ENCODE data around the gene MGMT. TPM values are rescaled to one million over a fixed set of nuclear protein-coding genes. Genes with fewer than 3 reads are reported as not detected.

MGMT gene
- total RNA-seq, 1 experiment from 2014 or later = 11.5 TPM

DNA sequence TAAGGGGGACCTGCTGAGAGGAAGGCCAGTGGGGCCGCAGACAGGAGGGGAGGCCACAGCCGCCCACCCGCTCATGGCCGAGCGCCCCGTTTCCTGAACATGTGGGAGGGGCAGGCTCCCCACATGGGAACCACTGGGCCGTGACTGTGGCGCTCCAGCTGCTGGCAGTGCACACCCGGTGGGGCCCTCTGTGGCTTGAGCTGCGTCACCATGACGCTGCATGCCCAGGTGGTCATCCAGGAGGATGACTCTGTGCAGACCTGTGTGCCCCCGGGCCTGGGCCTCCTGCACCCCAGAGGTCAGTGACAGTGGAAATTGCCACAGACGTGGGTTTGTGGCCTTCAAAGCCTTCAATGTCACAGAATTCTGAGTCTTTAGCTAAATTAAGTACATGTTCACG lies 85.1 kb downstream of the MGMT start:
- Histone ChIP-seq H3K36me3 (ENCODE audit: control insufficient read depth in 1 of 2, insufficient read depth in 2 of 2, low read length in 2 of 2) (no peaks in the 10 kb centered on the region), H3K9me2 (ENCODE audit: insufficient read depth) (no peaks in the 10 kb centered on the region), H3K27ac (ENCODE audit: low read depth, low read length) (no peak overlapping the region), H3K79me2 (ENCODE audit: insufficient read depth, low read length) (no peaks in the 10 kb centered on the region), H3K9me3 (ENCODE audit: control insufficient read depth in 1 of 2, insufficient read depth in 1 of 2, low read depth in 1 of 2, low read length in 2 of 2) (peaks cover 8 to 19% of the 10 kb centered on the region in 2 experiments; a peak in 2 of 4 replicates), H3K27me3 (ENCODE audit: insufficient read depth, low read length) (no peaks in the 10 kb centered on the region), H2AFZ (ENCODE audit: low read depth, low read length, poor library complexity, severe bottlenecking) (no peak overlapping the region), H3K4me1 (ENCODE audit: control insufficient read depth in 1 of 2, insufficient read depth in 2 of 2, low read length in 2 of 2) (no peaks in the 10 kb centered on the region), H3K4me3 (replicated peaks in 1 of 2; ENCODE audit: low read depth in 1 of 2, low read length in 2 of 2) (no peak overlapping the region), H4K20me1 (ENCODE audit: insufficient read depth) (no peaks in the 10 kb centered on the region), H3K4me2 (ENCODE audit: low read length) (no peak overlapping the region), H3K9ac (ENCODE audit: low read length) (no peak overlapping the region)
- no peak for ATAC-seq
- ChIA-PET RAD21 (ENCODE audit: low non-redundant PET in 1 of 2, low total read pairs in 2 of 2, uncharacterized antibody in 2 of 2, unreplicated experiment in 2 of 2) (no interaction called here), CTCF (no interaction called here), POLR2A (no interaction called here)
- BruUV-seq (replicated peaks) = no TSS peak
- TF ChIP-seq YY1 (IDR thresholded peaks at IDR 0.05; ENCODE audit: extremely low read depth, insufficient replicate concordance, low read depth, low read length) = no peak
- TF ChIP-seq, protein P1, sequence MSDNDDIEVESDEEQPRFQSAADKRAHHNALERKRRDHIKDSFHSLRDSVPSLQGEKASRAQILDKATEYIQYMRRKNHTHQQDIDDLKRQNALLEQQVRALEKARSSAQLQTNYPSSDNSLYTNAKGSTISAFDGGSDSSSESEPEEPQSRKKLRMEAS (IDR thresholded peaks at IDR 0.05) = no peak
- no peak for TF ChIP-seq EGR1 (IDR thresholded peaks at IDR 0.05; ENCODE audit: low read depth)
- no peak for TF ChIP-seq ELF1 (IDR thresholded peaks at IDR 0.05; ENCODE audit: borderline replicate concordance, low read depth)
- no peak for TF ChIP-seq SP1 (IDR thresholded peaks at IDR 0.05; ENCODE audit: low read depth)
- TF ChIP-seq, protein P2, sequence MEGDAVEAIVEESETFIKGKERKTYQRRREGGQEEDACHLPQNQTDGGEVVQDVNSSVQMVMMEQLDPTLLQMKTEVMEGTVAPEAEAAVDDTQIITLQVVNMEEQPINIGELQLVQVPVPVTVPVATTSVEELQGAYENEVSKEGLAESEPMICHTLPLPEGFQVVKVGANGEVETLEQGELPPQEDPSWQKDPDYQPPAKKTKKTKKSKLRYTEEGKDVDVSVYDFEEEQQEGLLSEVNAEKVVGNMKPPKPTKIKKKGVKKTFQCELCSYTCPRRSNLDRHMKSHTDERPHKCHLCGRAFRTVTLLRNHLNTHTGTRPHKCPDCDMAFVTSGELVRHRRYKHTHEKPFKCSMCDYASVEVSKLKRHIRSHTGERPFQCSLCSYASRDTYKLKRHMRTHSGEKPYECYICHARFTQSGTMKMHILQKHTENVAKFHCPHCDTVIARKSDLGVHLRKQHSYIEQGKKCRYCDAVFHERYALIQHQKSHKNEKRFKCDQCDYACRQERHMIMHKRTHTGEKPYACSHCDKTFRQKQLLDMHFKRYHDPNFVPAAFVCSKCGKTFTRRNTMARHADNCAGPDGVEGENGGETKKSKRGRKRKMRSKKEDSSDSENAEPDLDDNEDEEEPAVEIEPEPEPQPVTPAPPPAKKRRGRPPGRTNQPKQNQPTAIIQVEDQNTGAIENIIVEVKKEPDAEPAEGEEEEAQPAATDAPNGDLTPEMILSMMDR (IDR thresholded peaks at IDR 0.05 in 2 of 3, conservative IDR thresholded peaks at IDR 0.05 in 1 of 3; ENCODE audit: borderline replicate concordance in 1 of 3, insufficient read depth in 1 of 3, low read depth in 2 of 3, low read length in 2 of 3) = no peak
- TF ChIP-seq CEBPB (IDR thresholded peaks at IDR 0.05; ENCODE audit: low read depth) = no peak
- TF ChIP-seq, protein P3, sequence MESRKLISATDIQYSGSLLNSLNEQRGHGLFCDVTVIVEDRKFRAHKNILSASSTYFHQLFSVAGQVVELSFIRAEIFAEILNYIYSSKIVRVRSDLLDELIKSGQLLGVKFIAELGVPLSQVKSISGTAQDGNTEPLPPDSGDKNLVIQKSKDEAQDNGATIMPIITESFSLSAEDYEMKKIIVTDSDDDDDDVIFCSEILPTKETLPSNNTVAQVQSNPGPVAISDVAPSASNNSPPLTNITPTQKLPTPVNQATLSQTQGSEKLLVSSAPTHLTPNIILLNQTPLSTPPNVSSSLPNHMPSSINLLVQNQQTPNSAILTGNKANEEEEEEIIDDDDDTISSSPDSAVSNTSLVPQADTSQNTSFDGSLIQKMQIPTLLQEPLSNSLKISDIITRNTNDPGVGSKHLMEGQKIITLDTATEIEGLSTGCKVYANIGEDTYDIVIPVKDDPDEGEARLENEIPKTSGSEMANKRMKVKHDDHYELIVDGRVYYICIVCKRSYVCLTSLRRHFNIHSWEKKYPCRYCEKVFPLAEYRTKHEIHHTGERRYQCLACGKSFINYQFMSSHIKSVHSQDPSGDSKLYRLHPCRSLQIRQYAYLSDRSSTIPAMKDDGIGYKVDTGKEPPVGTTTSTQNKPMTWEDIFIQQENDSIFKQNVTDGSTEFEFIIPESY (IDR thresholded peaks at IDR 0.05; ENCODE audit: extremely low read depth, insufficient replicate concordance, low read length) = no peak
- TF ChIP-seq, protein P4, sequence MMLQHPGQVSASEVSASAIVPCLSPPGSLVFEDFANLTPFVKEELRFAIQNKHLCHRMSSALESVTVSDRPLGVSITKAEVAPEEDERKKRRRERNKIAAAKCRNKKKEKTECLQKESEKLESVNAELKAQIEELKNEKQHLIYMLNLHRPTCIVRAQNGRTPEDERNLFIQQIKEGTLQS (IDR thresholded peaks at IDR 0.05) = no peak
- TF ChIP-seq, protein P5, sequence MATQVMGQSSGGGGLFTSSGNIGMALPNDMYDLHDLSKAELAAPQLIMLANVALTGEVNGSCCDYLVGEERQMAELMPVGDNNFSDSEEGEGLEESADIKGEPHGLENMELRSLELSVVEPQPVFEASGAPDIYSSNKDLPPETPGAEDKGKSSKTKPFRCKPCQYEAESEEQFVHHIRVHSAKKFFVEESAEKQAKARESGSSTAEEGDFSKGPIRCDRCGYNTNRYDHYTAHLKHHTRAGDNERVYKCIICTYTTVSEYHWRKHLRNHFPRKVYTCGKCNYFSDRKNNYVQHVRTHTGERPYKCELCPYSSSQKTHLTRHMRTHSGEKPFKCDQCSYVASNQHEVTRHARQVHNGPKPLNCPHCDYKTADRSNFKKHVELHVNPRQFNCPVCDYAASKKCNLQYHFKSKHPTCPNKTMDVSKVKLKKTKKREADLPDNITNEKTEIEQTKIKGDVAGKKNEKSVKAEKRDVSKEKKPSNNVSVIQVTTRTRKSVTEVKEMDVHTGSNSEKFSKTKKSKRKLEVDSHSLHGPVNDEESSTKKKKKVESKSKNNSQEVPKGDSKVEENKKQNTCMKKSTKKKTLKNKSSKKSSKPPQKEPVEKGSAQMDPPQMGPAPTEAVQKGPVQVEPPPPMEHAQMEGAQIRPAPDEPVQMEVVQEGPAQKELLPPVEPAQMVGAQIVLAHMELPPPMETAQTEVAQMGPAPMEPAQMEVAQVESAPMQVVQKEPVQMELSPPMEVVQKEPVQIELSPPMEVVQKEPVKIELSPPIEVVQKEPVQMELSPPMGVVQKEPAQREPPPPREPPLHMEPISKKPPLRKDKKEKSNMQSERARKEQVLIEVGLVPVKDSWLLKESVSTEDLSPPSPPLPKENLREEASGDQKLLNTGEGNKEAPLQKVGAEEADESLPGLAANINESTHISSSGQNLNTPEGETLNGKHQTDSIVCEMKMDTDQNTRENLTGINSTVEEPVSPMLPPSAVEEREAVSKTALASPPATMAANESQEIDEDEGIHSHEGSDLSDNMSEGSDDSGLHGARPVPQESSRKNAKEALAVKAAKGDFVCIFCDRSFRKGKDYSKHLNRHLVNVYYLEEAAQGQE (IDR thresholded peaks at IDR 0.05; ENCODE audit: low read depth) = no peak
- no peak for TF ChIP-seq SIN3A (IDR thresholded peaks at IDR 0.05; ENCODE audit: low read depth)
- no peak for TF ChIP-seq EZH2phosphoT487 (IDR thresholded peaks at IDR 0.05; ENCODE audit: borderline replicate concordance)
- TF ChIP-seq POLR2A (IDR thresholded peaks at IDR 0.05; ENCODE audit: borderline replicate concordance, extremely low read depth, insufficient read depth, insufficient read length) = no peak
- TF ChIP-seq ZNF274 (IDR thresholded peaks at IDR 0.05; ENCODE audit: low read depth, low read length) = no peak
- TF ChIP-seq TCF7L2 (IDR thresholded peaks at IDR 0.05; ENCODE audit: borderline replicate concordance, extremely low read depth, insufficient read depth, insufficient read length) = no peak
- no peak for TF ChIP-seq SRF (IDR thresholded peaks at IDR 0.05; ENCODE audit: low read depth)
- TF ChIP-seq FOSL1 (IDR thresholded peaks at IDR 0.05; ENCODE audit: low read depth) = no peak
- no peak for TF ChIP-seq ZFX (IDR thresholded peaks at IDR 0.05)
- DNase-seq (ENCODE audit: low read depth, low spot score) = no peak
- intact Hi-C loops (cut with micrococcal nuclease) = no loop called here
